ENCODE results near the gene ECM1.
A peak's percentile ranks its signal among the peaks of the same experiment; 100 is the strongest.

Gene ECM1

GRCh38 chr1:150512846-150513245, 4.9 kb downstream of the ECM1 start:
- peak; percentile 18 for DNase-seq (ENCODE audit: low spot score)

GRCh38 chr1:150513351-150513791, 5.5 kb downstream of the ECM1 start:
- DNase-seq (ENCODE audit: low spot score) = no peak

- no peak for DNase-seq (ENCODE audit: low spot score)
Observed at GRCh38 chr1:150514260-150514659, 6.4 kb downstream of the ECM1 start.

GRCh38 chr1:150514913-150515327, 7.0 kb downstream of the ECM1 start:
- no peak for DNase-seq (ENCODE audit: low spot score)

- DNase-seq (ENCODE audit: low spot score) = peak; percentile 99
Observed at GRCh38 chr1:150515328-150516049, 7.6 kb downstream of the ECM1 start, which contains the start of gene FALEC. Gene FALEC, plus strand, starts transcription at chr1:150515752.

- no peak for DNase-seq (ENCODE audit: low spot score)
Observed at GRCh38 chr1:150516050-150516591, 8.2 kb downstream of the ECM1 start.

- DNase-seq (ENCODE audit: low spot score) = no peak
Observed at GRCh38 chr1:150516616-150517015, 8.7 kb downstream of the ECM1 start.

GRCh38 chr1:150521196-150521968, 13.5 kb downstream of the ECM1 start:
- DNase-seq (ENCODE audit: low spot score) = no peak

- DNase-seq (ENCODE audit: low spot score) = no peak
Observed at GRCh38 chr1:150525348-150525747, 17.4 kb downstream of the ECM1 start.

GRCh38 chr1:150528196-150528595, 20.3 kb downstream of the ECM1 start:
- peak; percentile 52 for DNase-seq (ENCODE audit: low spot score)

- DNase-seq (ENCODE audit: low spot score) = peak; percentile 65
Observed at GRCh38 chr1:150529017-150529416, 21.1 kb downstream of the ECM1 start.

- no peak for DNase-seq (ENCODE audit: low spot score)
Observed at GRCh38 chr1:150530491-150531159, 22.7 kb downstream of the ECM1 start.

GRCh38 chr1:150532860-150533259, 25.0 kb downstream of the ECM1 start:
- no peak for DNase-seq (ENCODE audit: low spot score)

GRCh38 chr1:150534002-150534401, 26.1 kb downstream of the ECM1 start:
- no peak for DNase-seq (ENCODE audit: low spot score)

- peak; percentile 65 for DNase-seq (ENCODE audit: low spot score)
Observed at GRCh38 chr1:150535511-150536287, 27.8 kb downstream of the ECM1 start.

GRCh38 chr1:150536836-150537731, 29.2 kb downstream of the ECM1 start:
- no peak for DNase-seq (ENCODE audit: low spot score)

GRCh38 chr1:150537732-150538684, 30.1 kb downstream of the ECM1 start:
- peak; percentile 88 for DNase-seq (ENCODE audit: low spot score)

- DNase-seq (ENCODE audit: low spot score) = no peak
Observed at GRCh38 chr1:150543500-150544143, 35.7 kb downstream of the ECM1 start.

- DNase-seq (ENCODE audit: low spot score) = no peak
Observed at GRCh38 chr1:150544204-150544603, 36.3 kb downstream of the ECM1 start.

All from GM03348 (cell line).